Endothelial cell of umbilical vein (primary cell): ENCODE measurements around the gene PGGHG. TPM values are rescaled to one million over a fixed set of nuclear protein-coding genes. Genes with fewer than 3 reads are reported as not detected.

Source experiments
- BruUV-seq: library from RNA; stranded (reverse); fragments of 400-500 nt; replicated peaks from 2 replicates; lab custom pipeline; 2021; lab: Mats Ljungman, UMichigan
- CTCF ChIA-PET: fragments of 300-600, 350-600 bp; sonication (Branson Sonifier 250); formaldehyde crosslinking; loops from one replicate; lab custom pipeline; 2021; ENCODE audit warnings: antibody characterized with exemption, inconsistent platforms; lab: Charles Lee
- POLR2A ChIA-PET: fragments of 300-600, 350-600 bp; sonication (Branson Sonifier 250); formaldehyde crosslinking; loops from one replicate; lab custom pipeline; 2021; ENCODE audit warnings: antibody characterized with exemption, inconsistent platforms; lab: Charles Lee
- DNase-seq: peaks from one replicate; pipeline ENCODE4 v3.0.0-alpha.2; 2011; ENCODE audit warnings: low read depth, low spot score
- FAIRE-seq: peaks from 2 replicates; lab custom pipeline; 2011; peaks lifted over from hg19 to GRCh38; lab: Jason Lieb, UNC
- H2AFZ ChIP-seq: 2 replicates; pipeline ENCODE4 v1.6.0; 2012; ENCODE audit warnings: low read depth, low read length, control low read depth, inconsistent platforms
- H3K27ac ChIP-seq: 2 replicates; pipeline ENCODE4 v1.5.1; 2011; ENCODE audit warnings: low read depth, mild to moderate bottlenecking, control low read depth, low read length, moderate library complexity; ENCODE audit not compliant: insufficient read depth
- H3K27me3 ChIP-seq, 2 experiments: 2 replicates each; pipeline versions ENCODE4 v1.6.0 to v1.6.1; 2011; ENCODE audit warnings: low read length in 2 of 2, mixed read lengths in 1 of 2; ENCODE audit not compliant: control insufficient read depth in 2 of 2, insufficient read depth in 2 of 2
- H3K36me3 ChIP-seq, 2 experiments: 2 replicates in 1 of 2; 3 replicates in 1 of 2; pipeline ENCODE4 v1.5.1; 2011; ENCODE audit warnings: low read length in 2 of 2, mild to moderate bottlenecking in 1 of 2, moderate library complexity in 1 of 2; ENCODE audit not compliant: control insufficient read depth in 2 of 2, insufficient read depth in 2 of 2; ENCODE audit errors: extremely low read depth in 1 of 2
- H3K4me1 ChIP-seq: 3 replicates; pipeline ENCODE4 v1.5.1; 2011; ENCODE audit warnings: mild to moderate bottlenecking, low read length; ENCODE audit not compliant: control insufficient read depth, insufficient read depth; ENCODE audit errors: extremely low read depth
- H3K4me2 ChIP-seq: 2 replicates; pipeline ENCODE4 v1.6.1; 2011; ENCODE audit warnings: low read length, control low read depth, mixed read lengths; ENCODE audit not compliant: insufficient read depth
- H3K4me3 ChIP-seq, 3 experiments: fragments of 200-600 bp in 1 of 3; sonication (generic), shearing (Covaris generic) in 1 of 3; replicated peaks in 1 of 3; 2 replicates each; pipeline ENCODE4 v1.5.1; 2011 to 2016; ENCODE audit warnings: control low read depth in 3 of 3, low read length in 3 of 3, mild to moderate bottlenecking in 2 of 3, inconsistent platforms in 1 of 3, low read depth in 1 of 3, moderate library complexity in 1 of 3; ENCODE audit not compliant: insufficient read depth in 1 of 3
- H3K79me2 ChIP-seq: 2 replicates; pipeline ENCODE4 v1.6.0; 2012; ENCODE audit warnings: low read length, inconsistent platforms; ENCODE audit not compliant: control insufficient read depth, insufficient read depth
- H3K9ac ChIP-seq: replicated peaks from 2 replicates; pipeline ENCODE3; 2011; ENCODE audit warnings: low read length, control low read depth; ENCODE audit not compliant: insufficient read depth; ENCODE audit errors: extremely low read depth
- H3K9me1 ChIP-seq: replicated peaks from 3 replicates; pipeline ENCODE4 v1.6.0; 2011; ENCODE audit warnings: mild to moderate bottlenecking, low read length; ENCODE audit not compliant: control insufficient read depth, insufficient read depth; ENCODE audit errors: extremely low read depth
- H3K9me3 ChIP-seq: replicated peaks from 2 replicates; pipeline ENCODE4 v1.5.1; 2012; ENCODE audit warnings: low read length, inconsistent platforms; ENCODE audit not compliant: control insufficient read depth, insufficient read depth
- H4K20me1 ChIP-seq: replicated peaks from 2 replicates; pipeline ENCODE3; 2011; ENCODE audit warnings: mild to moderate bottlenecking, low read length; ENCODE audit not compliant: control insufficient read depth, insufficient read depth; ENCODE audit errors: extremely low read depth
- EZH2 ChIP-seq: IDR thresholded peaks from 2 replicates; pipeline ENCODE4 v1.6.1; 2012; ENCODE audit warnings: borderline replicate concordance, low read depth, mild to moderate bottlenecking, moderate library complexity, low read length, inconsistent platforms; ENCODE audit not compliant: severe bottlenecking
- FOS ChIP-seq: IDR thresholded peaks from 2 replicates; pipeline ENCODE4 v1.6.1; 2011; ENCODE audit warnings: mild to moderate bottlenecking, low read length, moderate library complexity, borderline replicate concordance; ENCODE audit not compliant: insufficient read depth
- GATA2 ChIP-seq: IDR thresholded peaks from 2 replicates; pipeline ENCODE4 v1.7.0; 2011; ENCODE audit warnings: low read depth, mild to moderate bottlenecking, moderate library complexity, mixed read lengths, low read length; ENCODE audit not compliant: insufficient read length, insufficient read depth
- JUN ChIP-seq: IDR thresholded peaks from 2 replicates; pipeline ENCODE4 v1.6.1; 2011; ENCODE audit warnings: borderline replicate concordance, low read depth; ENCODE audit not compliant: insufficient read length, insufficient read depth
- MYC ChIP-seq: IDR thresholded peaks from one replicate; pipeline ENCODE4 v1.6.1; 2011; ENCODE audit warnings: mild to moderate bottlenecking, low read depth, low read length
- POLR2A ChIP-seq: IDR thresholded peaks from 2 replicates; pipeline ENCODE4 v1.6.1; 2012; ENCODE audit warnings: low read depth, mild to moderate bottlenecking, control low read depth, low read length
- POLR2AphosphoS5 ChIP-seq: IDR thresholded peaks from 2 replicates; pipeline ENCODE4 v1.6.1; 2012; ENCODE audit warnings: low read depth, mild to moderate bottlenecking, control low read depth, low read length, moderate library complexity; ENCODE audit not compliant: insufficient read depth
- dilution Hi-C: fragments of 300-500 bp; cut with MboI; formaldehyde crosslinking; loops from one replicate; pipeline ENCODE4 v1.15.0; 2019; ENCODE audit warnings: low sequenced_read_pairs; ENCODE audit not compliant: extremely low pct_ligation_motif_present
- intact Hi-C: fragments of 100-400 bp; cut with micrococcal nuclease; formaldehyde crosslinking; loops from one replicate; pipeline ENCODE4 v1.10.0; 2022
- polyA plus RNA-seq, 4 experiments: library from polyadenylated mRNA; depleted of rRNA in 3 of 4; stranded (reverse) in 3 of 4; unstranded in 1 of 4; fragments of >200 nt; gene quantifications; 2 replicates each; pipeline versions ENCODE4 v1.2.1 to v1.2.3, GENCODE V29; 2011 to 2012; ENCODE audit warnings: missing spikeins in 1 of 4
- total RNA-seq: library from RNA; stranded (reverse); gene quantifications from 2 replicates; pipeline ENCODE4 v1.2.3, GENCODE V29; 2021
- TF ChIP-seq, protein P1 (sequence below): IDR thresholded peaks from 2 replicates; pipeline ENCODE4 v1.6.1; 2011; ENCODE audit not compliant: insufficient read depth, insufficient read length
- TF ChIP-seq, protein P2 (sequence below), 2 donors: IDR thresholded peaks; 1 replicate in 1 of 2; 2 replicates in 1 of 2; pipeline ENCODE4 v1.5.1; 2011; ENCODE audit warnings: low read length in 2 of 2, mild to moderate bottlenecking in 2 of 2, moderate library complexity in 2 of 2, control low read depth in 1 of 2, inconsistent platforms in 1 of 2, low read depth in 1 of 2; ENCODE audit not compliant: insufficient read depth in 1 of 2; ENCODE audit errors: extremely low read depth in 1 of 2

The PGGHG gene
- total and polyA plus RNA-seq, 2 donors (not counting 3 experiments of a cell fraction or from before 2014, with no cell fraction given) = 31.6 to 42.4 TPM

DNA sequence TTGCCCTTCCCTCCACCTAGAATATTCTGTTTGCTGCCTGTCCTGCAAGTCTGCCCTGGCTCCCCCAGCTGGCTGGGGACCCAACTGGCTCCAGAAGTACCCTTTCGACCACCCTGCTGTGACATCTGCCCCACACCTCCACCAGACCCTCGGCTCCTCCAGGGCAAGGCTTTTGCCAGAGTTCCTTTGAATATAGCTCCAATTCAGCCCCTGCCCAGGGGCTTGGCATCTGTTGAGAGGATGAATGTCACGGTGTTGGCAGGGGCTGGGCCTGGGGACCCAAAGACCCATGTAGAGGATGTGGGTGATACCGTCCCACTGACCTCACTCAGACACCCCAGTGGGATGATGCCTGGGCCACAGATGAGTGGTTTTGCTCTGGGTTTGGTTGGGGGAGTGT, 6.8 kb upstream of the PGGHG start:
- H3K9ac ChIP-seq = no peak overlapping the region
- no peak for TF ChIP-seq FOS
- TF ChIP-seq POLR2AphosphoS5 = no peak
- TF ChIP-seq GATA2 = no peak
- TF ChIP-seq, protein P1, sequence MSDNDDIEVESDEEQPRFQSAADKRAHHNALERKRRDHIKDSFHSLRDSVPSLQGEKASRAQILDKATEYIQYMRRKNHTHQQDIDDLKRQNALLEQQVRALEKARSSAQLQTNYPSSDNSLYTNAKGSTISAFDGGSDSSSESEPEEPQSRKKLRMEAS = no peak
- TF ChIP-seq, protein P2, sequence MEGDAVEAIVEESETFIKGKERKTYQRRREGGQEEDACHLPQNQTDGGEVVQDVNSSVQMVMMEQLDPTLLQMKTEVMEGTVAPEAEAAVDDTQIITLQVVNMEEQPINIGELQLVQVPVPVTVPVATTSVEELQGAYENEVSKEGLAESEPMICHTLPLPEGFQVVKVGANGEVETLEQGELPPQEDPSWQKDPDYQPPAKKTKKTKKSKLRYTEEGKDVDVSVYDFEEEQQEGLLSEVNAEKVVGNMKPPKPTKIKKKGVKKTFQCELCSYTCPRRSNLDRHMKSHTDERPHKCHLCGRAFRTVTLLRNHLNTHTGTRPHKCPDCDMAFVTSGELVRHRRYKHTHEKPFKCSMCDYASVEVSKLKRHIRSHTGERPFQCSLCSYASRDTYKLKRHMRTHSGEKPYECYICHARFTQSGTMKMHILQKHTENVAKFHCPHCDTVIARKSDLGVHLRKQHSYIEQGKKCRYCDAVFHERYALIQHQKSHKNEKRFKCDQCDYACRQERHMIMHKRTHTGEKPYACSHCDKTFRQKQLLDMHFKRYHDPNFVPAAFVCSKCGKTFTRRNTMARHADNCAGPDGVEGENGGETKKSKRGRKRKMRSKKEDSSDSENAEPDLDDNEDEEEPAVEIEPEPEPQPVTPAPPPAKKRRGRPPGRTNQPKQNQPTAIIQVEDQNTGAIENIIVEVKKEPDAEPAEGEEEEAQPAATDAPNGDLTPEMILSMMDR (IDR thresholded peaks at IDR 0.05; ENCODE audit: extremely low read depth in 1 of 2, insufficient read depth in 1 of 2, low read depth in 1 of 2, low read length in 2 of 2) = no peak
- no peak for TF ChIP-seq MYC
- TF ChIP-seq POLR2A = no peak
- no peak for TF ChIP-seq EZH2
- no peak for TF ChIP-seq JUN
- intact Hi-C loops (no loop called here), dilution Hi-C loops (no loop called here)
- FAIRE-seq (no peak), DNase-seq (no peak)
- H3K27me3 ChIP-seq = peaks cover 42 to 48% of the 10 kb centered on the region in 2 experiments
- no peaks in the 10 kb centered on the region for H3K4me1 ChIP-seq
- H3K79me2 ChIP-seq = no peaks in the 10 kb centered on the region
- H2AFZ ChIP-seq = no peak overlapping the region
- no peak overlapping the region for H3K4me2 ChIP-seq
- no peaks in the 10 kb centered on the region for H4K20me1 ChIP-seq
- no TSS peak for BruUV-seq
- no peak overlapping the region for H3K4me3 ChIP-seq
- POLR2A ChIA-PET = no interaction called here
- CTCF ChIA-PET = interaction anchor here (1.0 to 1.4 kb wide), 2 partner anchors 11 to 24 kb away, joined by 3 read pairs; no protein-coding TSS in a partner anchor
- H3K9me3 ChIP-seq = no peaks in the 10 kb centered on the region
- no peaks in the 10 kb centered on the region for H3K9me1 ChIP-seq
- H3K36me3 ChIP-seq = no peaks in the 10 kb centered on the region
- no peak overlapping the region for H3K27ac ChIP-seq
